IMR-90 (cell line): ENCODE measurements around the gene TARBP2. TPM values are rescaled to one million over a fixed set of nuclear protein-coding genes. Genes with fewer than 3 reads are reported as not detected.
"Not testable (repeated sequence)": the region's sequence is repeated elsewhere in the genome, so short reads cannot be mapped to it uniquely, and the experiment has no call there.

Experiments used
- ATAC-seq: fragments of 200-7000 bp; cut with Tn5 transposase; 2 replicates; pipeline ENCODE4 v1.9.1; 2020; ENCODE audit warnings: low read depth, mild to moderate bottlenecking, moderate library complexity
- BruUV-seq: library from RNA; stranded (reverse); fragments of 400-500 nt; replicated peaks from 2 replicates; lab custom pipeline; 2021; lab: Mats Ljungman, UMichigan
- CTCF ChIA-PET: fragments of 300-600 bp; formaldehyde crosslinking; extraction: SDS; loops from one replicate; lab custom pipeline; 2021; ENCODE audit warnings: antibody characterized with exemption; lab: Yijun Ruan, JAX
- POLR2A ChIA-PET: fragments of 300-600 bp; sonication (Branson Sonifier 250); formaldehyde crosslinking; loops from one replicate; lab custom pipeline; 2022; ENCODE audit warnings: antibody characterized with exemption; ENCODE audit not compliant: unreplicated experiment; lab: Charles Lee
- DNase-seq: peaks from one replicate; pipeline ENCODE4 v3.0.0; 2013
- H2AFZ ChIP-seq: replicated peaks from 2 replicates; pipeline ENCODE3; 2013; ENCODE audit warnings: low read length, mild to moderate bottlenecking; ENCODE audit not compliant: poor library complexity
- H2AK5ac ChIP-seq: 2 replicates; pipeline ENCODE4 v1.6.1; 2013; ENCODE audit warnings: low read depth, low read length, inconsistent platforms
- H2AK9ac ChIP-seq: replicated peaks from 2 replicates; pipeline ENCODE3; 2013; ENCODE audit warnings: mild to moderate bottlenecking, low read depth, low read length, moderate library complexity; ENCODE audit not compliant: poor library complexity
- H2BK120ac ChIP-seq: 2 replicates; pipeline ENCODE4 v1.6.1; 2013; ENCODE audit warnings: low read depth, low read length, inconsistent platforms
- H2BK15ac ChIP-seq: 3 replicates; pipeline ENCODE4 v1.6.1; 2013; ENCODE audit warnings: low read depth, low read length, inconsistent platforms
- H2BK20ac ChIP-seq: 2 replicates; pipeline ENCODE4 v1.6.1; 2013; ENCODE audit warnings: low read depth, mild to moderate bottlenecking, inconsistent platforms, low read length, moderate library complexity
- H2BK5ac ChIP-seq: 2 replicates; pipeline ENCODE4 v1.6.1; 2013; ENCODE audit warnings: mild to moderate bottlenecking, low read depth, low read length, inconsistent platforms; ENCODE audit not compliant: poor library complexity, severe bottlenecking
- H3K14ac ChIP-seq: replicated peaks from 2 replicates; pipeline ENCODE4 v1.6.1; 2013; ENCODE audit warnings: low read depth, low read length, inconsistent platforms
- H3K18ac ChIP-seq: 2 replicates; pipeline ENCODE4 v1.6.1; 2013; ENCODE audit warnings: low read depth, low read length, control low read depth
- H3K23ac ChIP-seq: 2 replicates; pipeline ENCODE4 v1.6.1; 2013; ENCODE audit warnings: low read depth, low read length, inconsistent platforms
- H3K27ac ChIP-seq: 2 replicates; pipeline ENCODE4 v1.5.1; 2013; ENCODE audit warnings: mild to moderate bottlenecking, control low read depth, low read length; ENCODE audit not compliant: insufficient read depth
- H3K27me3 ChIP-seq: 2 replicates; pipeline ENCODE4 v1.6.1; 2013; ENCODE audit warnings: low read length; ENCODE audit not compliant: control insufficient read depth, insufficient read depth
- H3K36me3 ChIP-seq: 2 replicates; pipeline ENCODE4 v1.6.1; 2013; ENCODE audit warnings: low read length, mixed read lengths; ENCODE audit not compliant: control insufficient read depth, insufficient read depth
- H3K4ac ChIP-seq: 2 replicates; pipeline ENCODE4 v1.6.1; 2013; ENCODE audit warnings: low read depth, low read length, inconsistent platforms
- H3K4me1 ChIP-seq: 2 replicates; pipeline ENCODE4 v1.6.1; 2013; ENCODE audit warnings: low read length, mixed read lengths; ENCODE audit not compliant: control insufficient read depth, insufficient read depth
- H3K4me2 ChIP-seq: 2 replicates; pipeline ENCODE4 v1.6.1; 2013; ENCODE audit warnings: low read depth, mild to moderate bottlenecking, control low read depth, low read length, moderate library complexity
- H3K4me3 ChIP-seq: 2 replicates; pipeline ENCODE4 v1.5.1; 2013; ENCODE audit warnings: low read depth, mild to moderate bottlenecking, control low read depth, low read length, moderate library complexity; ENCODE audit not compliant: insufficient read depth
- H3K56ac ChIP-seq: 2 replicates; pipeline ENCODE4 v1.6.1; 2013; ENCODE audit warnings: low read length, inconsistent platforms; ENCODE audit not compliant: insufficient read depth; ENCODE audit errors: extremely low read depth
- H3K79me1 ChIP-seq, 2 experiments: 2 replicates each; pipeline ENCODE4 v1.6.1; 2013; ENCODE audit warnings: low read length in 2 of 2, inconsistent platforms in 1 of 2, low read depth in 1 of 2
- H3K9ac ChIP-seq: 2 replicates; pipeline ENCODE4 v1.6.1; 2013; ENCODE audit warnings: low read depth, low read length, control low read depth
- H3K9me1 ChIP-seq: 2 replicates; pipeline ENCODE4 v1.6.1; 2013; ENCODE audit warnings: low read length, inconsistent platforms; ENCODE audit not compliant: insufficient read depth
- H3K9me3 ChIP-seq: 2 replicates; pipeline ENCODE4 v1.6.1; 2013; ENCODE audit warnings: low read length; ENCODE audit not compliant: control insufficient read depth, insufficient read depth
- H4K20me1 ChIP-seq: 2 replicates; pipeline ENCODE4 v1.6.1; 2013; ENCODE audit warnings: low read length, inconsistent platforms; ENCODE audit not compliant: insufficient read depth
- H4K5ac ChIP-seq: 2 replicates; pipeline ENCODE4 v1.6.1; 2013; ENCODE audit warnings: mild to moderate bottlenecking, low read depth, low read length, control low read depth
- H4K8ac ChIP-seq, 2 experiments: 2 replicates each; pipeline ENCODE4 v1.6.1; 2013; ENCODE audit warnings: low read depth in 2 of 2, low read length in 2 of 2, control low read depth in 1 of 2, inconsistent platforms in 1 of 2
- H4K91ac ChIP-seq: 2 replicates; pipeline ENCODE4 v1.6.1; 2013; ENCODE audit warnings: low read depth, low read length, inconsistent platforms; ENCODE audit not compliant: insufficient read depth
- CHD1 ChIP-seq: IDR thresholded peaks from 2 replicates; pipeline ENCODE4 v1.6.1; 2012; ENCODE audit warnings: low read depth, low read length, improper control_type of control experiment
- CTCF ChIP-seq: conservative IDR thresholded peaks from 2 replicates; pipeline ENCODE4 v1.5.1; 2012; ENCODE audit warnings: mild to moderate bottlenecking, low read depth, low read length, improper control_type of control experiment
- NFE2L2 ChIP-seq: fragments of 150-350 bp; IDR thresholded peaks from 2 replicates; pipeline ENCODE4 v1.6.1; 2016; ENCODE audit warnings: low read depth, mild to moderate bottlenecking, low read length
- RAD21 ChIP-seq: IDR thresholded peaks from 2 replicates; pipeline ENCODE4 v1.6.1; 2012; ENCODE audit warnings: low read length, improper control_type of control experiment
- SMC3 ChIP-seq: fragments of 150-350 bp; IDR thresholded peaks from 2 replicates; pipeline ENCODE4 v1.6.1; 2016; ENCODE audit warnings: low read depth, mild to moderate bottlenecking, antibody characterized with exemption, low read length, moderate library complexity
- WGBS, 2 experiments: methylation state at CpG; one replicate each; pipeline versions ENCODE4 v1.1.5 to v1.1.7; 2013; ENCODE audit warnings: missing lambda C conversion rate in 2 of 2; ENCODE audit not compliant: insufficient read length in 1 of 2; ENCODE audit errors: extremely low coverage in 2 of 2; 5-methylcytosine and 5-hydroxymethylcytosine counted together
- dilution Hi-C: fragments of 300-500 bp; cut with HindIII; formaldehyde crosslinking; loops from one replicate; pipeline ENCODE4 v1.14.3; 2018; ENCODE audit warnings: low sequenced_read_pairs; ENCODE audit not compliant: unreplicated experiment
- in situ Hi-C: fragments of 300-500 bp; cut with MboI; formaldehyde crosslinking; loops from 3 replicates; pipeline ENCODE4 v1.14.3; 2019; ENCODE audit warnings: low sequenced_read_pairs, inconsistent platforms, mixed read lengths
- intact Hi-C: fragments of 100-400 bp; cut with micrococcal nuclease; formaldehyde crosslinking; loops from 2 replicates; pipeline ENCODE4 v1.10.0; 2022
- polyA plus RNA-seq, 3 experiments: library from polyadenylated mRNA; depleted of rRNA; stranded (reverse); fragments of >200 nt; gene quantifications; 2 replicates each; pipeline ENCODE4 v1.2.3, GENCODE V29; 2012; ENCODE audit warnings: low replicate concordance in 1 of 3
- total RNA-seq: library from RNA; depleted of rRNA; stranded (reverse); fragments of >200 nt; gene quantifications from 2 replicates; pipeline ENCODE4 v1.2.3, GENCODE V29; 2012

Gene TARBP2
- total and polyA plus RNA-seq, 2 of the 4 experiments (the other 2 are of a cell fraction), result 27.4 to 46.1 TPM

DNA sequence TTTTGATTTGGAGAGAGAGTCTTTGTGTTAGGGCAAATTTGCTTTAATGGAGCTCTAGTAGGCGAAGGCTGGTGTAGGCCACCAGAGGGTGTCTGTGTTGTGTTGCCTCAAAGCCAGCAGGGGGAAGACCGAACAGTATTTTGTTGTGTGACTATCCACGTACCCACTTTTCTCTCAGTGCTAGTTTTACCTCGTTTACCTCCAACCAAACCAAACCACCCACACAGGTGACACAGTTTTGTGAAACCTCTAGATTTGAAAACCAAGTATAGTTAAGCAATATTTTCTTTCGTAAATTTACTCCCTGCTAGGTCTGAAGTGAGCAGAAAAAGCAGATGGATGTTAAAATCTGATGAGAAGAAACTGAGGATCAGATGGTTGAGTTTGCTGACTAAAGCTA is 42.5 kb downstream of the TARBP2 start:
- no peak overlapping the region for H3K27ac ChIP-seq
- CTCF ChIA-PET, result interaction anchor here (0.8 to 2.0 kb wide), 12 partner anchors 8 to 157 kb away, joined by 3 to 10 read pairs (median 3); partner anchors contain the start of gene ATP5MC2
- ATAC-seq (peak; percentile 96), DNase-seq (peak; percentile 73)
- no peak overlapping the region for H3K18ac ChIP-seq
- no peak overlapping the region; the same call in 1 of the 2 replicates for H3K14ac ChIP-seq
- no peak overlapping the region for H2AK5ac ChIP-seq
- H3K23ac ChIP-seq, result no peak overlapping the region
- no TSS peak for BruUV-seq
- no peak overlapping the region for H2BK120ac ChIP-seq
- H3K36me3 ChIP-seq, result peaks cover 13% of the 10 kb centered on the region
- H3K9me3 ChIP-seq, result no peaks in the 10 kb centered on the region
- H3K79me1 ChIP-seq, result peaks cover 0 to 11% of the 10 kb centered on the region in 2 experiments; a peak in 3 of 4 replicates
- H2AFZ ChIP-seq, result no peak overlapping the region
- H3K9me1 ChIP-seq, result no peaks in the 10 kb centered on the region
- WGBS, 2 experiments, result no CpG with 5 or more reads among the region's 5 CpGs
- H3K4me2 ChIP-seq, result no peak overlapping the region
- POLR2A ChIA-PET, result no interaction called here
- H3K4ac ChIP-seq, result no peak overlapping the region
- H3K4me3 ChIP-seq, result no peak overlapping the region
- no peak overlapping the region for H4K5ac ChIP-seq
- peak overlapping the region in 1 of 2 experiments; percentile 46; a peak in 1 of 4 replicates for H4K8ac ChIP-seq
- H3K27me3 ChIP-seq, result no peaks in the 10 kb centered on the region
- no peak overlapping the region for H4K91ac ChIP-seq
- no peak overlapping the region for H2BK5ac ChIP-seq
- dilution Hi-C loops, result no loop called here
- no peak overlapping the region for H2BK20ac ChIP-seq
- no peak overlapping the region for H3K9ac ChIP-seq
- in situ Hi-C loops, result loop anchor here (5.0 to 10.0 kb wide), 2 partner anchors 134 to 201 kb away; partner anchors contain the start of gene ATP5MC2
- no peak overlapping the region for H2AK9ac ChIP-seq
- intact Hi-C loops, result loop anchor here (1.0 kb wide), 3 partner anchors 83 to 203 kb away; partner anchors contain the start of genes ATF7 and ATP5MC2
- no peak overlapping the region for H3K56ac ChIP-seq
- H2BK15ac ChIP-seq, result no peak overlapping the region
- no peaks in the 10 kb centered on the region for H4K20me1 ChIP-seq
- no peaks in the 10 kb centered on the region for H3K4me1 ChIP-seq
- TF ChIP-seq CHD1 (no peak), SMC3 (peak; percentile 91), RAD21 (peak; percentile 76), CTCF (peak; percentile 96), NFE2L2 (no peak)

DNA sequence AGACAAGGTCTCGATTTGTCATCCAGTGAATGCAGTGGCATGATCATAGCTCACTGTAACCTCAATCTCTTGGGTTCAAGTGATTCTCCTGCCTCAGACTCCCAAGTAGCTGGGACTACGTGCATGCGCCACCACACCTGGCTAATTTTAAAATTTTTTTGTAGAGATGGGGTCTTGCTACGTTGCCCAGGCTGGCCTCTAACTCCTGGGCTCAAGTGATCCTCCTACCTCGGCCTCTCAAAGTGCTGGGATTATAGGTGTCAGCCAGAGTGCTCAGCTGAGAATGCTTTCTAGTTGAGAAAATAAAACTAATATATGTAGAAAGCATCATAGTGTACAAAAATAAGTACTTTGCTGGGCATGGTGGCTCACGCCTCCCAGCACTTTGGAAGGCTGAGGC is 47.3 kb downstream of the TARBP2 start:
- H3K27me3 ChIP-seq, H3K79me1 ChIP-seq, H2BK15ac ChIP-seq, H3K4me3 ChIP-seq, H2BK5ac ChIP-seq, H2AK5ac ChIP-seq, dilution Hi-C loops, H3K14ac ChIP-seq, H4K5ac ChIP-seq, intact Hi-C loops, H3K4me2 ChIP-seq, H2AFZ ChIP-seq, BruUV-seq, H3K56ac ChIP-seq, H3K9me1 ChIP-seq, H3K4ac ChIP-seq, H4K91ac ChIP-seq, H4K20me1 ChIP-seq, H3K18ac ChIP-seq, H3K4me1 ChIP-seq, H3K27ac ChIP-seq, H2BK120ac ChIP-seq, POLR2A ChIA-PET, H2BK20ac ChIP-seq, H3K9ac ChIP-seq, H3K9me3 ChIP-seq, DNase-seq, H3K23ac ChIP-seq, CTCF ChIA-PET, H4K8ac ChIP-seq, H2AK9ac ChIP-seq, ATAC-seq: not testable (repeated sequence)
- H3K36me3 ChIP-seq, result peaks cover 22% of the 10 kb centered on the region
- in situ Hi-C loops, result loop anchor here (10.0 kb wide), 1 partner anchor 196 kb away; no protein-coding TSS in a partner anchor
- WGBS, 2 experiments, result 100% methylated on average over 1 of the region's 6 CpGs; no CpG with 5 or more reads in 1 of the 2 experiments
